ENCODE measurements around the gene C3.

GRCh38 chr19:6685962-6686627, 34.4 kb downstream of the C3 start:
- no peak for TF ChIP-seq CTCF (IDR thresholded peaks at IDR 0.05)
- no peak for TF ChIP-seq POLR2A (IDR thresholded peaks at IDR 0.05)
